HL-60 (cell line): ENCODE results near the gene CELF2.

Experiments used
- CTCF ChIP-seq: IDR thresholded peaks from one replicate; pipeline ENCODE4 v1.5.1; 2011; ENCODE audit warnings: low read length, control low read depth, inconsistent platforms; ENCODE audit not compliant: insufficient read depth
- GABPA ChIP-seq: IDR thresholded peaks from 2 replicates; pipeline ENCODE4 v1.6.1; 2012; ENCODE audit warnings: low read depth
- POLR2AphosphoS5 ChIP-seq: IDR thresholded peaks from 2 replicates; pipeline ENCODE4 v1.6.1; 2012; ENCODE audit warnings: low read depth
- REST ChIP-seq: IDR thresholded peaks from 2 replicates; pipeline ENCODE4 v1.6.1; 2012; ENCODE audit warnings: low read depth; ENCODE audit not compliant: insufficient replicate concordance
- SPI1 ChIP-seq: IDR thresholded peaks from 2 replicates; pipeline ENCODE4 v1.6.1; 2012; ENCODE audit warnings: low read depth, mild to moderate bottlenecking, borderline replicate concordance

GRCh38 chr10:11073410-11073809 lies 55.7 kb downstream of the CELF2 start:
- TF ChIP-seq CTCF, result no peak
- no peak for TF ChIP-seq POLR2AphosphoS5
- no peak for TF ChIP-seq SPI1
- no peak for TF ChIP-seq REST
- TF ChIP-seq GABPA, result no peak
